Stimulated activated naive CD8-positive, alpha-beta T cell treated with anti-CD3 and anti-CD28 coated beads, Interleukin-15, Interleukin-2, amounts not matched to agents 100 U/mL and 50 U/mL, for 24 hours (primary cell): ENCODE measurements around the gene CTH.
A peak's percentile ranks its signal among the peaks of the same experiment; 100 is the strongest.
"Not testable (repeated sequence)": the region's sequence is repeated elsewhere in the genome, so short reads cannot be mapped to it uniquely, and the experiment has no call there.

Source experiments
- ATAC-seq: fragments of 150-1000 bp; cut with Tn5 transposase; one replicate; pipeline ENCODE4 v1.10.0; 2021
- DNase-seq: peaks from one replicate; pipeline ENCODE4 v3.0.0; 2021

CTH gene

GRCh38 chr1:70409136-70409535, 1.9 kb upstream of the CTH start:
- DNase-seq (no peak), ATAC-seq (no peak)

GRCh38 chr1:70411360-70411844, 334 bp downstream of the CTH start:
- ATAC-seq (peak; percentile 13), DNase-seq (no peak)

- ATAC-seq: no peak
- DNase-seq: no peak
Measured at GRCh38 chr1:70415882-70416281, 4.8 kb downstream of the CTH start.

GRCh38 chr1:70418973-70419734, 8.1 kb downstream of the CTH start:
- ATAC-seq: not testable (repeated sequence)

GRCh38 chr1:70420320-70420719, 9.3 kb downstream of the CTH start:
- no peak for ATAC-seq

More at GRCh38 chr1:70418973-70419734, 8.1 kb downstream of the CTH start:
- DNase-seq: not testable (repeated sequence)

DNA sequence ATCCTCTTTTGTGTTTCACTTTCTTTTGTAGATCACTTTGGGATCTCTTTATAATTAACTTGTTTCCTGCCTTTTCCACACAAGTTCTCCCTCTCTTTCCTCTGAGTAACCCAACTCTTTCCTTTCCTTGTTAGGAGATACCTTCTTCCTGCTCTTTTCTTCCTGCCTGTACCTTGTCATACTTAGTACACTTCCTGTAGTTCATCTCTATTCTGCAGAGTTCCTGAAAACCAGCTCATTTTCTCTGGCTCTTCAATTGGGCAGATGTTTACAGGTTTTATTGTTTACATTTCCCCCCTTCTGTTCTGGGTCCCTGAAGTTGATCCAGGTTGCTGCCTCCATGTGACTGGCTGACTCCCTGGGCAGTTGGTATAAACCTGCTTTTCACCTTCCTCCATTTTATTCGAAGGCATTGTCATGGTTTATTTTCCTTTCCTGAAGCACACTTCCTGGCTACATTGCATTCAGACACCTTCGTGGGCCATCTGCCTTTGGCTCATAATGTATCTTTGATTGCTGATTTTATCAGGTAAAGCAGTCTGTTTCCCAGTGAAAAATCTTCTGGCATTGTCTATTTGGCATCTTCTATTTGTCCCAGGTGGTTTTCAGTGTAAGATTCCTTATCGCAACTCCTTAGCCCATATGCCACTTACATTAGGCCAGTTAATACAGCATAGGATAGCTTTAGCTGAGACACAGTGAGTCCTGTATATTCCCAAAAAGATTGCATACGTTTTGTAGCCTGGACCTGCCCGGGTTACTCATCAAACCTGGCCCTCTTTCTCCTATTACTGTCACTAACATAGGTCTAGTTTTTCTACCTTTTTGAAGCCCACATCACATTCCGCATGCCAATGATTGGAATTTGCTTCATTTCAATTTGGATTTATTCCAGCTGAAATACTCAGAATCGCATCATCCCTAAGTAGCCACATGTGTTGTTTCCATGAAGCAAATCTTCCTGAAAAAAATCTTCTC, 15.4 kb downstream of the CTH start:
- no peak for ATAC-seq
- DNase-seq: no peak

More at GRCh38 chr1:70420320-70420719, 9.3 kb downstream of the CTH start:
- DNase-seq: no peak

DNA sequence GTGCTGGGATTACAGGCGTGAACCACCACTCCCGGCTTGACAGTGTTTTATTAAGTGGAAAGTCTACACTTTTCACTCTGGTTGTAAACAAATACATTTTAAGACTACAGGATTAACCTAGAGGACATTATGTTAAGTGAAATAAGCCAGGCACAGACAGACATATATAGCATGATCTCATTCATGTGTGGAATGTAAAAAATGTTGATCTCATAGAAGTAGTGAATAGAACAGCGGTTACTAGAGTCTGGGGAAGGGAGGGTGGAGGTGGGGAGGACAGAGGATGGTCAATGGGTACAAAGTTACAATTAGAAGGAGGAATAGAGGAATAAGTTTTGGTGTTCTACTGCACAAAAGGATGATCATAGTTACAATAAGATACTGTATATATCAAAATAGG, 16.9 kb downstream of the CTH start:
- DNase-seq (no peak), ATAC-seq (no peak)

DNA sequence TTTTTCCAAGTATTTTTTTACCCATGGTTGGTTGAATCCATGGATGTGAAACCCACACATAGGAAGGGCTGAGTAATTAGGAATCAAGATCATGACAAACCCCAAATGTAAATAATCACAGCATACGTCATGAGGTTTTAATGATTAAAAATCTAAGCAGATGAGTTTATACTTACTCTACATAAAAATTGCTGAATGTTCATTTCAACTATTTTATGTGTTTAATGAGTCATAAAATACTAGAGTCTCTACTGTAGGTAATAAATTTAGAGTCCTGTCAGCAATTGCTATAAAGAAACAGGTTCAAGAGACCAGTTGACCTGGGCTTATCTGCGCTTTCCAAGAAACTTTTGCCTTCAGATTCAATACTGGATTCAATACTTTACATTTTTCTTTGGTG, 18.2 kb downstream of the CTH start:
- DNase-seq: no peak
- no peak for ATAC-seq

DNA sequence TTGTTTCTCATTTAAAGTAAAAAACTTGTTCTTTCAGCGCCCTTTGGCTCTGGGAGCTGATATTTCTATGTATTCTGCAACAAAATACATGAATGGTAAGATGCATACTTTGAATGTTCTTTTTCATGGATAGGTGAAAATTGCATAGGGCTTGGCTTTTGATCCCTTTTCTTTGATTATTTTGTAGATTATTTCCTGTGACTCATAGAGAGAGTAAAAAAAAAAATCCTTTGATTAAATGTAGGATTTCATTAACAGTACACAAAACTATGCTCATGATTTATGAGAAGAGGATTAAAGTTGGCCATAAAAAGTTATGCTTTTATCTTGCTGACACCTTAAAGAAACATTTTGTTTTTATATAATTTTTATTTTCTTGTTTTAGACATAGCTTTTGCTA, 18.7 kb downstream of the CTH start:
- ATAC-seq (no peak), DNase-seq (no peak)

GRCh38 chr1:70431317-70431716, 20.2 kb downstream of the CTH start:
- no peak for DNase-seq
- ATAC-seq: no peak

- DNase-seq (no peak), ATAC-seq (no peak)
Measured at GRCh38 chr1:70431874-70432273, 20.8 kb downstream of the CTH start.

DNA sequence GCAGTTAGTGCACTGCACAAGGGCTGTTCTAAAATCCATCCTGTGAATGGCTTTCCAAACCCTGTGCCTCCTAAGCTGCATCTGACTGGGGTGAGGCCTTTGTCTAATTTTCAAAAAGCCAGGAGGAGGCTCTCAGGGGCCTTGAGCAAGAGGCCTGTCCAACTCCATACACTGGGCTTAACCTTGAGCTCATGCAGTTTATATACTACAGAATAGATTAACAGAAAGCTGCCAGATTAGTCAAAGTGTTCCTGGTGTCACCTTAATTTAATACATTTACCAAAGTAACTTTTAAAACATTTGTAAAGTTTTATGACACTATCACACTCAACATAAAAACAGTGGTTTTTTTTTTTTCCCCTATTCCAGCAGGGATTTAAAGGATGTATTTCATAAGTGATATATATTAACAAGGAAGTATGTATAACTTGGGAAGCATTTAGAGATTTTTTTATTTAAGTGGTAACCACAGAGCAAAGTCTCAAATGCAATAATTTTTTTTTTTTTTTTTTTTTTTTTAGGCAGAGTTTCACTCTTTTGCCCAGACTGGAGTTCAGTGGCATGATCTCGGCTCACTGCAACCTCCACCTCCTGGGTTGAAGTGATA, 23.3 kb downstream of the CTH start:
- no peak for ATAC-seq
- no peak for DNase-seq

DNA sequence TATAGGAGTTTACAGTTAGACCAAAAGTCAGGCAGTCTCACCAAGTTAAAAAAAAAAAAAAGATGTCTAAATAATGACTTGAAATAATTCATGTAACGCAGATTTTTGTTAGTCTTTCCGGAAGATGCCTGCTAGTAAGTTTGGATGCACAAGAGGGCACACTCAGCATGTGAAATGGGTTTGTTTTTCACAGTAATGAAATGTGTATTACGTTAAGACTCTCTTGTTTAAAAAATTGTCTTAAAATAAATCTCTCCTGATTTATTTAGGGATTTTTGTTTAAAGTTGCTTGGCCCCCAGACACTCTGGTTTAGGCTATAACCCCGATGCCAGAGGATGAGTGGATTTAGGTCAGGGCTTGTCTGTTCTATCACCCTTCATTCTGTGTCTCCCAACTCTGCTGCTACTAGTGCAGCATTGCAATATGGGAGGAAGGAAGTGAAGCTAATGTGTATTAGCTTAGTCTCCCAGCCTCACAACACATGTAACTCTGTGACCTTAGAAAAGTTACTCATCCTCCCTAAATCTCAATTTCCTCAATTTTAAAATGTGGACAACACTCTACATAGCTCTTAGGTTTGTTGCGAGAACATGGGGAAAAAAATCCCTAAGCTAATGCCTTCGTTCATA, 25.7 kb downstream of the CTH start:
- ATAC-seq: no peak
- DNase-seq: no peak

GRCh38 chr1:70438529-70438928, 27.5 kb downstream of the CTH start:
- ATAC-seq (peak; percentile 90), DNase-seq (no peak)

- no peak for ATAC-seq
- no peak for DNase-seq
Measured at GRCh38 chr1:70440642-70441391, 29.7 kb downstream of the CTH start.

GRCh38 chr1:70441392-70442035, 30.4 kb downstream of the CTH start:
- no peak for DNase-seq
- ATAC-seq: no peak

DNA sequence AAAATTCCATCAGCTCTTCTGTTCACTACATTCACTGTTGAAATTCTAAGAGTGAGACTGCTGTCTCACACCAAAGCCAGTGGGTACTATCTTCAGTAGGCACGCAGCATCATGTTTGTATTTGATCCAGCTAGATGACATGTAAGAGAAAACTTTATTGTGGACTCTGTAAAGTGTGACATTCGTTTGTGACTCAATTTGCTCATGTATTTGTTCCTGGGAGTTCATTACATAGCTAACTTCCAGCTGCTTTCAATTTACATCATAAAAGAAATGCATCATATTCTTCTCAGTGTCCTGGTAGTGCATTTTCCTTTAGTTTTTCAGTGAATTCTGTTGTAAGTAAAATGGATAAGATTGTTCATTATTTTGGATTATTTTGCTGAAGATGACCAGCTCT, 31.4 kb downstream of the CTH start:
- ATAC-seq (no peak), DNase-seq (no peak)

GRCh38 chr1:70443739-70444138, 32.7 kb downstream of the CTH start:
- no peak for ATAC-seq
- DNase-seq: no peak

DNA sequence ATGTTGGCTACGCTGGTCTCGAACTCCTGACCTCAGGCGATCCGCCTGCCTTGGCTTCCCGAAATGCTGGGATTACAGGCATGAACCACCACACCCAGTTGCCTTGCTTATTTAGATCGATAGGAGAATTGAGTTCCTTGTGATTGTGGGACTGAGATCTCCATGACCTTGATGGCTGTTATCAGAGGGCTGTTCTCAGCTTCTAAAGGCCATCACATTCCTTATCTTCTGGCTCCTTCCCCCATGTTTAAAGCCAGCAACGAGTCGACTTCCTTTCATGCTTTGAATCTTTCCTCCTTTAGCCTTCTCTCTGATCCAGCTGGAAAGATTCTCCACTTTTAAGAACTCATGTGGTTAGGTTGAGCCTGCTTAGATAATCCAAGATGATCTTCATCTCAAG, 38.0 kb downstream of the CTH start:
- DNase-seq: no peak
- ATAC-seq: no peak

DNA sequence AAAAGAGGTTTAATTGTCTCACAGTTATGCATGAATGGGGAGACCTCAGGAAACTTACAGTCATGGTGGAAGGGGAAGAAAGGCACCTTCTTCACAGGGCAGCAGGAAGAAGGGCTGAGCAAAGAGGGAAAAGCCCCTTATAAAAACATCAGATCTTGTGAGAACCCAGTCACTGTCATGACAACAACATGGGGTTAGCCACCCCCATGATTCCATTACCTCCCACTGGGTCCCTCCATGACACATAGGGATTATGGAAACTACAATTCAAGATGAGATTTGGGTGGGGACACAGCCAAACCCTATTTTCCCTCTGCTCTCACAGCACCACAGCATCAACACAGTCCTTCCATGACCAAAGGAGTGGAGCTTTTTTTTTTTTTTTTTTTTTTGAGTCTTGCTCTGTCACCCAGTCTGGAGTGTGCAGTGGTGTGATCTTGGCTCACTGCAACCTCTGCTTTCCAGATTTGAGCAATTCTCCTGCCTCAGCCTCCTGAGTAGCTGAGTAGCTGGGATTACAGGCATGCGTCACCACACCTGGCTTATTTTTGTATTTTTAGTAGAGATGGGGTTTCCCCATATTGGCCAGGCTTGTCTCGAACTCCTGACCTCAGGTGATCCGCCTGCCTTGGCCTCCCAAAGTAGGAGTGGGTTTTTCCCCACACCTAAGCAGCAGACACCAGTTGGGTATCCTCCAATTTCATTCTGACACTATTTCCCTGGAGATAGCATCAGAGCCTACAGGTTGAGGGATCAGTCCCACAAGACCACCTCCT, 41.3 kb downstream of the CTH start:
- peak; percentile 7 for DNase-seq
- ATAC-seq: peak; percentile 73
